IgD-negative memory B cell (primary cell): ENCODE data around the gene EXOC4. TPM values are rescaled to one million over a fixed set of nuclear protein-coding genes. Genes with fewer than 3 reads are reported as not detected.

Experiments
- H3K27ac Mint-ChIP-seq, 3 donors: one replicate each; pipeline ENCODE4 v1.8.0; 2020 to 2022; ENCODE audit warnings: mild to moderate bottlenecking in 3 of 3, mixed read lengths in 3 of 3, moderate library complexity in 1 of 3
- H3K27me3 Mint-ChIP-seq: one replicate; pipeline ENCODE4 v1.8.0; 2021; ENCODE audit warnings: mixed read lengths
- H3K36me3 Mint-ChIP-seq: one replicate; pipeline ENCODE4 v1.8.0; 2020; ENCODE audit warnings: mild to moderate bottlenecking, mixed read lengths
- H3K4me1 Mint-ChIP-seq, 3 donors: one replicate each; pipeline ENCODE4 v1.8.0; 2020 to 2022; ENCODE audit warnings: mixed read lengths in 3 of 3, mild to moderate bottlenecking in 1 of 3
- H3K4me3 Mint-ChIP-seq, 4 donors: one replicate each; pipeline ENCODE4 v1.8.0; 2020 to 2022; ENCODE audit warnings: mild to moderate bottlenecking in 4 of 4, mixed read lengths in 4 of 4, moderate library complexity in 3 of 4
- H3K9me3 Mint-ChIP-seq, 3 donors: one replicate each; pipeline ENCODE4 v1.8.0; 2020 to 2021; ENCODE audit warnings: mixed read lengths in 3 of 3, mild to moderate bottlenecking in 1 of 3
- polyA plus RNA-seq: library from polyadenylated mRNA; unstranded; fragments of 300-500 nt; fragmentation: Illumina TruSeq; gene quantifications from one replicate; pipeline ENCODE4 v1.2.3, GENCODE V29; 2021

The EXOC4 gene
- polyA plus RNA-seq, 1 donor from 2014 or later: 34.5 TPM

DNA sequence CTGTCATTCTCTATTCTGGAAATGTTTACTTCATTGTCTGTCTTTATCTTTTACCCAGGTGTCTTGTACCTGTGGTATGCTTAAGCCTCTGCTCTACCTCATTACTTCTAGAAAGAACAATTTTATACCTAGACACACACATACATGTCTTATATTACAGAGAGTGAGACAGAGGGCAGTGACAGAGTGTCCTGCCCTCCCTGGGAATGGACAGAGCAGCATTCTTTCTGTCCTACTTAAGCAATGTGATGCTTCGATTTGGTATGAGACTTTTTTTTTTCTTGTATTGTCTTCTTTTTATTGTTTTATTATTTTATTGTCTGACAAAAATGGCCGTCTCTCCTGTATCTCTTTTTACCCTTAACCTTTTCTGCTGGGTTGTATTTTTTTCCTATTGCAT, 286.1 kb downstream of the EXOC4 start:
- Mint-ChIP-seq H3K9me3 (peaks cover 0 to 3% (median 0%) of the 10 kb centered on the region in 3 donors), H3K4me1 (peaks cover 0 to 7% (median 6%) of the 10 kb centered on the region in 3 donors), H3K27me3 (no peaks in the 10 kb centered on the region), H3K4me3 (no peak overlapping the region), H3K36me3 (peaks cover 12% of the 10 kb centered on the region), H3K27ac (no peak overlapping the region)

DNA sequence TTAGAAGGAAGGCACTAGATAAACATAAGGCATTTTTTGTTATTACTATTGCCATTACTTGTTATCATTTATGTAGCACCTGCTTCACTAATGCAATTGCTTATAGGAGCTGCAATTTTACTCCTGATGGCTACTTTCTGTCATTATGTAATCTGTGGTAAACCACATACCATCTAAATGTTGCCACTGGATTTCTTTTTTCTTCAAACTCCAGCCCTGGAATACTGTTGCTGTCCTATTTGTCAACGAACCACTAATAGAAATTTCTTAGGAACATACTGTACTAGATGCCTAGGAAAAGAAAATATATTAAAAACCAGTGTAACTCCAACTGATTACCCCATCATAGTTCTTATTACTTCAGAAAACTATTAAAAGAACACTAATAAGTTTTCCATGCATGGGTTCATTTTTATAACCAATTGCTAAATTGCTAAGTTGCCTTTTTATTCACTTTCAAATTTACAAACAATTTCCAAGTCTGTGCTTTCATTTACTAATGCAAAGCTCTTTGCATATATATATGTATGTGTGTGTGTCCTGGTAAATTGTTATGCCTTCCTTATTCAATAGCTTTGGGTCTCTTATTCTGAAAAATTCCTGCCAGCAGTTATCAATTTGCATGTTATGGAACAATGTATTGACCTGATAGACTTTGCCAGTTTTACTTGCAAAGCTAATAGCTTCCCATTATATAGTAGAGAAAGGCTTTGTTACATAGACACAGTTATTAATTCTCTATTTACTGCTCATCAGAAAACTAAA, 287.4 kb downstream of the EXOC4 start:
- Mint-ChIP-seq H3K9me3 (peaks cover 0 to 3% (median 0%) of the 10 kb centered on the region in 3 donors), H3K27ac (no peak overlapping the region), H3K27me3 (no peaks in the 10 kb centered on the region), H3K36me3 (peaks cover 8% of the 10 kb centered on the region), H3K4me3 (no peak overlapping the region), H3K4me1 (peaks cover 0 to 7% (median 6%) of the 10 kb centered on the region in 3 donors)

DNA sequence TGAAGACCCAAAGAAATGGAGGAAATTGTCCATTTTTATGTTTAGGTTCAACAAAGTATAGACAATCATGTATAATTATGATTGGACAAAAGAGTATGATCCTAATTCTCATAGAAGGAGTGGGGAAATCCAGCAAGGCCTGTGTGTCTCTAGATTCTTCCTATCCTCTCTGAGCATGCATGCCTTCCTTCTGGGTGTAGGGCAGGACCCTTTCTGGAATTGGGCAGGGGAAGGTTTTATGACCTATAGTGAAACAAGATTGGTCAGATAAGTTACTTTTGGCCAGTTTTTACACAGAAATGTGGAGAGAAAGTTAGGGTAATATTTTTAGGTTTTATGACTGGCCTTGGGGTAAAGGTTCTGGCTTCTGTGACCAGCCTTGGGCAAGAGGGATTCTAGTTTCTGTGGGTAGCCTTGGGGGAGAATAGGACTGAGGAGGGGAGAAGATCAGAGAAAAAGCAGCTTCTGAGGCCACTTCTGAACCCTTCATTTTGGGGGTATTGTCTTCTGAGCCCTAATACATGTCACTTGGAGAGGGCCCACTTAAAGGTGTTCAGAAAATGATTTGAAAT, 289.4 kb downstream of the EXOC4 start:
- peaks cover 4% of the 10 kb centered on the region for H3K36me3 Mint-ChIP-seq
- H3K4me1 Mint-ChIP-seq: peaks cover 0 to 7% (median 2%) of the 10 kb centered on the region in 3 donors
- H3K27me3 Mint-ChIP-seq: no peaks in the 10 kb centered on the region
- no peak overlapping the region for H3K4me3 Mint-ChIP-seq
- H3K27ac Mint-ChIP-seq: no peak overlapping the region
- H3K9me3 Mint-ChIP-seq: peaks cover 0 to 3% (median 1%) of the 10 kb centered on the region in 3 donors

DNA sequence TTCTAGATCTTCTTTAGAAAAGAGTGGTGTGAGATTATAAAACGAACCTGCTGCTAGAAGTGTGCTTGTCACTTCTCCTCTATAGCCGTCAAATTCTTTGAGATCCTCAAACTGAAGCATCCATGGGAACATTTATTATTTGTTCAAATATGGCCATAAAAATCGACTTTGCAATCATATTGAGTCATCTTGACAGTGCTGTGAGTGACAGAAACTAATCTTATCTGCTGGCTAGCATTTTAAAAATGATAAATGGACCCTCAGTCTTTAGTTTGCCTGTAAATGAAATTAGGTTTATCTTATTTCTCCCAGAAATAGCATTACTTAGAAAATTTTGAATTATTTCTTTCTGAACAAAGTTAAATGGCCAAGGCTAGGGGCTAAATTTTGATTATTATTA, 290.8 kb downstream of the EXOC4 start:
- Mint-ChIP-seq H3K9me3 (peaks cover 0 to 3% (median 0%) of the 10 kb centered on the region in 3 donors), H3K27me3 (no peaks in the 10 kb centered on the region), H3K36me3 (peaks cover 4% of the 10 kb centered on the region), H3K4me3 (no peak overlapping the region), H3K27ac (no peak overlapping the region), H3K4me1 (peaks cover 0 to 7% (median 2%) of the 10 kb centered on the region in 3 donors)

DNA sequence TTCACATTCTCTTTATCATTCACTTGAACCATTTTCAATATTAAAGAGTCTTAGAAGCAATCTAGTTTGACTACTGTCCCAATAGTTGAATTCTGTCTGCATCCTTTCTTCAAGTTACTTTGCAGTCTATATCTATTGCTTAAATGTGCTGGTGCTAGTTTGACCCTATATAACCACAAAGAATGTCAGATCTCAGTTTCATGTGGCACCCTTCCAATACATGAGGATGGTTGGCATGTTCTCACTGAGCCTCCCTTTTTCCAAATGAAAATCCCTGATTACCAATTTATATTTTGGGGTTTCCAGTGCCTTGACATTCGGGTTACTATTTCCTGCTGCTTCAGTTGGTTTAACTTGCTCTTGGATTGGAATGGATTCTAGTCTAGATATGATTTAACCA, 292.7 kb downstream of the EXOC4 start:
- no peaks in the 10 kb centered on the region for H3K27me3 Mint-ChIP-seq
- peaks cover 0 to 2% (median 0%) of the 10 kb centered on the region in 3 donors for H3K4me1 Mint-ChIP-seq

DNA sequence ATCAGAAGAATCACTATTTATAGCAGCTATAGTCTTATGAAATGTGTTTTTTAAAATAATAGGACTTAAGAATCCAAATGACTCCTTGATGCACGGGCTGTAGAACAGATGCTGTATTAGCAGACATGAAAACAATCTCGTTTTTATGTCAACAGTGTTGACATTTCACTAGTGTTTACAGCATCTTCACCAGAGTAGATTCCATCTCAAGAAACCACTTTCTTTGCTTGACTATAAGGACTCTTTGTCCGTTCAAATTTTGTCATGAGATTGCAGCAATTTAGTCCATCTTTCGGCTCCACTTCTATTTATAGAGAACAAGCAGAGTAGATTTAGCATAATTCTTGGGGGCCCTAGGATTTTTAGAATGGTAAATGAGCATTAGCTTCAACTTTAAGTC, 295.1 kb downstream of the EXOC4 start:
- no peaks in the 10 kb centered on the region for H3K27me3 Mint-ChIP-seq

More for the DNA sequence above, 292.7 kb downstream of the EXOC4 start:
- Mint-ChIP-seq H3K36me3 (peaks cover 4% of the 10 kb centered on the region), H3K4me3 (no peak overlapping the region), H3K27ac (no peak overlapping the region), H3K9me3 (peaks cover 0 to 3% (median 0%) of the 10 kb centered on the region in 3 donors)

DNA sequence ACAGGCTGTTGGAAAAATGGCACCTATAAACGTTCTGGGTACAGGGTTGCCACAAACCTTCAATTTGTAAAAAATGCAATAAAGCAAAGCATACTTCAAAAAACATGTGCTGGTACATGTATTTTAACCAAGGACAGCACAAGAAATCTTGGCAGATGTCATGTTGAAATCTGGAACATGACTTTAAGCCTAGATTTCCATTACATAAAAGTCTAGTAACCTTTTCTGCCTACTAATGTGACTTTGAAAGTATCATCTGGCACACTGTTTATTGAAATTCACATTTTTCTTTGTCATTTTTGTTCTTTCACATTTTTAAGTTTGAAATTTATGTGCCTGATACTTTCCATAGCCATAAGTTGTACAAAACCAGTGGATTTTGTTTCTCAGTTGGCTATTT, 296.8 kb downstream of the EXOC4 start:
- peaks cover 6% of the 10 kb centered on the region for H3K36me3 Mint-ChIP-seq
- no peak overlapping the region for H3K4me3 Mint-ChIP-seq
- H3K9me3 Mint-ChIP-seq: peaks cover 0 to 3% (median 0%) of the 10 kb centered on the region in 3 donors
- no peaks in the 10 kb centered on the region for H3K27me3 Mint-ChIP-seq
- H3K4me1 Mint-ChIP-seq: no peaks in the 10 kb centered on the region
- H3K27ac Mint-ChIP-seq: no peak overlapping the region

More for the DNA sequence above, 295.1 kb downstream of the EXOC4 start:
- peaks cover 6% of the 10 kb centered on the region for H3K36me3 Mint-ChIP-seq
- peaks cover 0 to 3% (median 0%) of the 10 kb centered on the region in 3 donors for H3K9me3 Mint-ChIP-seq
- H3K27ac Mint-ChIP-seq: no peak overlapping the region
- no peaks in the 10 kb centered on the region for H3K4me1 Mint-ChIP-seq
- no peak overlapping the region for H3K4me3 Mint-ChIP-seq

DNA sequence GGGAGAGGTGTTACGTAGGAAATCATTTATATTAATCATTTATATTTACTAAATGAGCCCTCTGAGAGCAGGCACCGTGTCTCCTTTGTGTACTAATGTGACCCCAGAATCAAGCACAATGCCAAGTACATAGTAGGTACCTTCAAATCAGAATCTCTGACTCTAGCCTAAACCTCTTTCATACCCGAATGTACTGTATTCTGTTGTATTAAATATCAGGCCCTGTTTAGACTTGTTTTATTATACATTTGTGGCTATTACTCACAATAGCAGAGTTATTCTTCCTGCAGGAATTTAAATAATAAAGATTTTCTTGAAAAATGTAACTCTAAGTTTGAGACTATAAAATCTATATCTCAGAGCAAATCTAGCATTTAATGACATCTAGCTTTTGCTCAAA, 297.3 kb downstream of the EXOC4 start:
- H3K27me3 Mint-ChIP-seq: no peaks in the 10 kb centered on the region
- no peak overlapping the region for H3K4me3 Mint-ChIP-seq
- no peak overlapping the region for H3K27ac Mint-ChIP-seq
- H3K4me1 Mint-ChIP-seq: no peaks in the 10 kb centered on the region
- H3K9me3 Mint-ChIP-seq: peaks cover 0 to 3% (median 0%) of the 10 kb centered on the region in 3 donors
- peaks cover 6% of the 10 kb centered on the region for H3K36me3 Mint-ChIP-seq

DNA sequence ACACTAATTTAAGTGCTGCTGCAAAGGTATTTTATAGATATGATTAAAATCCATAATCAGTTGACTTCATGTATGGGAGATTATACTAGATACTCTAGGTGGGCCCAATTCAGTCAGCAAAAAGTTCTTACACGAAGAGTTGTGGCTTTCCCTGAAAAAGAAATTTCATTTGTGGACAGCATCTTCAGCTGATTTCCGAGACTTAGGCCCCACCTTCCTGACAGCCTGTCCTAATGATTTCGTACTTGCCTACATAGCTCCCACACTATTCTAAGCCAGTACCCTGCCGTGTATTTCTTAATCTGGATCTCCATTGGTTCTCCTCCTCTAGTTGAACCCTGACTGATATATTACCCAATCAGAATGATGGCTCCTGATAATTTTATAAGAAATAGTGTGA, 297.9 kb downstream of the EXOC4 start:
- Mint-ChIP-seq H3K9me3 (peaks cover 0 to 3% (median 0%) of the 10 kb centered on the region in 3 donors), H3K27me3 (no peaks in the 10 kb centered on the region), H3K4me1 (no peaks in the 10 kb centered on the region), H3K36me3 (peaks cover 6% of the 10 kb centered on the region), H3K4me3 (no peak overlapping the region), H3K27ac (no peak overlapping the region)

DNA sequence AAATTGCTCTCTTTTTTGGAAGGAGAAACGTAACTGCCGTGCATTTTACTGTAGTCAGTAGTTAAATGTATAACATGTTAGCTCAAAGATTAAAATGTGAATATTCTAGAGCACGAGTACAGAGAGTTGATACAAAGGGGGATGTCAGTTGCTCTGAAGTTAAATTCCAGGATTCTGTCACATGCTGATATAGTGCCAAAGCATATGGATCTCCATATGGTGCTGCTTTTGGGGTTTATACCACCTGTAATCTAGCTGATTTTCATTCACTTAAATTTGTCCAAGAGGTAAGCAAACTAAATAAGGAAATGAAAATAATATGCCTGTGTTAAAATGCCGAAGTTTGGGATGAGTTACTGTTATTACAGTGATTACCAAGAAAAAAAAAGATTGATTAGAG, 298.6 kb downstream of the EXOC4 start:
- Mint-ChIP-seq H3K36me3 (peaks cover 8% of the 10 kb centered on the region), H3K4me3 (no peak overlapping the region), H3K4me1 (no peaks in the 10 kb centered on the region), H3K27me3 (no peaks in the 10 kb centered on the region), H3K27ac (no peak overlapping the region), H3K9me3 (peaks cover 0 to 3% (median 0%) of the 10 kb centered on the region in 3 donors)

DNA sequence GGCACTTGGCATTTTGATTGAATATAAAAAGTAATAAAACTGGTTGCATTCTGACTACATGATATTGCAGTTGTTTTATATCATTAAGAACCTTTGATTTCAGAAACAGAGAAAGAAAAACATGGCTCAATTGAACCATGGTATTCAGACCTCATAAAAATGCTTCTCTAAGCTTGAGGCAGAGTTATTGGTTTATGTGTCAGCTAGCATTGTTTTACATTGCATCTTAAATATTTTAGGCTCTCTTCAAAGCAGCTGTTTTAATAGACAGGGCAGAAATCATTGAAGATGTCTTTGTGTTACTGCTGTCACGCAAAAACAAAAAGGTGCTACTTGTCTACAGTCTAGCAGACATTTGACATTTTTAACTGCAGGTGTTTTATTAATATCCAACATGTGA, 299.2 kb downstream of the EXOC4 start:
- no peaks in the 10 kb centered on the region for H3K4me1 Mint-ChIP-seq
- H3K36me3 Mint-ChIP-seq: peaks cover 6% of the 10 kb centered on the region
- peaks cover 0 to 3% (median 0%) of the 10 kb centered on the region in 3 donors for H3K9me3 Mint-ChIP-seq

DNA sequence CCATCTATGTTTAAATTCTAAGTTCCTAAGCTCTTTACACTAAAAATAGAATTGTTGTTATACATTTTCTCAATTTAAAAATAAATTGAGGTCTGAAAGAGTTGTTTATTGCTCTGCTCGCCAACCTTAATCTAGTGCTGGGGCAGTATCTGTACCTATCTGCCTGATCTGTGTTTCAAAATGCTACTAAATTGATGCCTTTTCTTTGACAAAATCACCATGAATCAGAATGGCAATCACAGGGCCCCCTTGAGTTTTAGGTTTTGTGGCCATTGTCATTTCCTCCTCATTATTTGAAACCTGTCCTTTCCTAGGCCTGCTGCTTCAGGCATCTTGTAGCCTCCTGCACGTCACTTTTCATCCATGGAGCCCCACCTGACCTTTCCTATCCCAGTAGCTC, 301.5 kb downstream of the EXOC4 start:
- no peaks in the 10 kb centered on the region for H3K9me3 Mint-ChIP-seq
- H3K4me3 Mint-ChIP-seq: no peak overlapping the region
- H3K36me3 Mint-ChIP-seq: peaks cover 3% of the 10 kb centered on the region
- no peaks in the 10 kb centered on the region for H3K4me1 Mint-ChIP-seq
- no peaks in the 10 kb centered on the region for H3K27me3 Mint-ChIP-seq
- H3K27ac Mint-ChIP-seq: no peak overlapping the region

More for the DNA sequence above, 299.2 kb downstream of the EXOC4 start:
- H3K27me3 Mint-ChIP-seq: no peaks in the 10 kb centered on the region
- no peak overlapping the region for H3K4me3 Mint-ChIP-seq
- no peak overlapping the region for H3K27ac Mint-ChIP-seq

DNA sequence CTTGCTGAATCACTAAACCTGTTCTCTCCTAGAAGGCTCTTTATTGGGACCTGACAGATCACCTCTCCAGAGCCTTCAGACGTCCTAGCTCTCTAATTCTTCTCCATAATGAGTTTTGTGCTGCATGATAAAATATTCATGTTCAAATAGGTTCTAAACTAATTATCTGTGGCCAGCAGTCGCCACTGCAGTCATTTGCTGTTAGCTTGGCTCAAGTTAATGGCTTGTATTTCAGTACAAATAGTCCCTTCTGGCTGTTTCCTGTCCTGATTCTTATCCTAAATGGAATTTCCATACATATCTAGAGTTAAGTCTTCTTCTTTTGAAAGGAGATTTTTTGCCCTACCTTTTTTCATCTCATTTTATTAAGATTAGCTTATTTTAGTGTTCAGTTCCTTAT, 303.2 kb downstream of the EXOC4 start:
- Mint-ChIP-seq H3K4me3 (no peak overlapping the region), H3K27ac (no peak overlapping the region), H3K9me3 (no peaks in the 10 kb centered on the region), H3K36me3 (peaks cover 3% of the 10 kb centered on the region), H3K27me3 (no peaks in the 10 kb centered on the region), H3K4me1 (no peaks in the 10 kb centered on the region)

DNA sequence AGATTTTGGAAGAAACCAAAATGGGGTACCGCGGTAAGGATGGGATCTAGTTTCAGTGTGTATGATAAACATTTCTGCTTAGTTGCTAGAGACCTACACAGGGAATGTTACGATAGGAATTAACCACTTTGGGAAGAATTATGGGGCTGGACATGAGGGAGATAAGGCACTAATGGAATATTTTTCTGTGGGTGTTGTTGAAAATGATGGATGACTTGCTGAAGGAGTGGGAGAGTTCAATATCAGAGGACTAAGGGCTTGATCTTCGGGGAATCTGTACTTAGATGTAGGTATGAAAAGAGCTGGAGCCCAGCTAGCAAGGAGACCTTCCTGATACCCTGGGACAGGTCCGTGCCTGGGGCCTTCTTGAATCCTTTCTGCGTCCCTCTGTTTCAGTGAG, 303.7 kb downstream of the EXOC4 start:
- H3K4me3 Mint-ChIP-seq: no peak overlapping the region
- H3K27me3 Mint-ChIP-seq: no peaks in the 10 kb centered on the region
- no peak overlapping the region for H3K27ac Mint-ChIP-seq
- no peaks in the 10 kb centered on the region for H3K4me1 Mint-ChIP-seq
- H3K9me3 Mint-ChIP-seq: no peaks in the 10 kb centered on the region
- H3K36me3 Mint-ChIP-seq: peaks cover 2% of the 10 kb centered on the region

DNA sequence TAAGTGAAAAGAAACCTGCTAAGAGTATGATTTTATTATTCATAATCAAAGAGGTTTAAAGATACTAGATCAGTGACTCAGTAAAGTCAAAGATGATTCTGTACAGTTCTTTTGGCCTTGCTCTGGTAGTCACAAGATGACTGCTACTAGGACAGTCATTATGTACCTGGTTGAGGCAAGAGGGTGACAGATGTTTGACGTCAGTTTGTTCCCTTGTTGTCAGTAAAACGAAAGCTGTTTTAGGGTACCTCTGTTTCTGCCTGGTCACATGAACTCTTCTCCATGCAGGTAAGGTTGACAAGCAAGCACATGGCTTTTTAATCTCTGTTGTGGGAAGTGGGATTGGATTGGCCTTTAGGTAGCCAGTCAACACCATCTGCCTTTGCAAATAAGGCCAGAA, 308.0 kb downstream of the EXOC4 start:
- no peak overlapping the region for H3K27ac Mint-ChIP-seq
- peaks cover 6% of the 10 kb centered on the region for H3K36me3 Mint-ChIP-seq
- H3K27me3 Mint-ChIP-seq: no peaks in the 10 kb centered on the region
- no peak overlapping the region for H3K4me3 Mint-ChIP-seq
- H3K4me1 Mint-ChIP-seq: no peaks in the 10 kb centered on the region
- H3K9me3 Mint-ChIP-seq: peaks cover 0 to 2% (median 0%) of the 10 kb centered on the region in 3 donors

DNA sequence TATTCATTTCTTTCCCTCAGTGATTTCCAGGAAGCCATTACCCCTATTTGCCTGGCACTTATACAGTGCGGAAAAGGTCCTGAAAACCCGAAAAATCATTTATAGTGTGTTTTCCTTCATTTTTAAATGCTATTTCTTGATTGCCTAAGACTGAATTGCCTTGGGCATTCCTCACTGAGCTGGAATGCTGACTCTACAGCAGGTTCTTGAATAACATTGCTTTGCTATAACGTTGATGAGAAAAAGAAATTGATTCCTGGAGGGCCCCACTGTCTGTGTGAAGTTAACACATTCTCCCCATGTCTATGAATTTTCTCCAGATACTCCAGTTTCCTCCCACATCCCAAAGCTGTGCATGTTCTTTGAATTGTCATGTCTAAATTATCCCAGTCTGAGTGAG, 308.5 kb downstream of the EXOC4 start:
- H3K27ac Mint-ChIP-seq: no peak overlapping the region
- H3K4me1 Mint-ChIP-seq: no peaks in the 10 kb centered on the region
- peaks cover 5% of the 10 kb centered on the region for H3K36me3 Mint-ChIP-seq
- H3K9me3 Mint-ChIP-seq: peaks cover 0 to 2% (median 1%) of the 10 kb centered on the region in 3 donors
- no peaks in the 10 kb centered on the region for H3K27me3 Mint-ChIP-seq
- no peak overlapping the region for H3K4me3 Mint-ChIP-seq
